ENCODE measurements around the gene PLAU. TPM values are rescaled to one million over a fixed set of nuclear protein-coding genes. Genes with fewer than 3 reads are reported as not detected.
A peak's percentile ranks its signal among the peaks of the same experiment; 100 is the strongest.

Gene PLAU
- total RNA-seq: 1 to 10 TPM; 2.5 to 9.4 (median 3.7) TPM
- polyA plus RNA-seq: 10 to 100 TPM in 1 of 3 donors, 1 to 10 TPM in 2; 3.6 to 15.7 (median 9.9) TPM

DNA sequence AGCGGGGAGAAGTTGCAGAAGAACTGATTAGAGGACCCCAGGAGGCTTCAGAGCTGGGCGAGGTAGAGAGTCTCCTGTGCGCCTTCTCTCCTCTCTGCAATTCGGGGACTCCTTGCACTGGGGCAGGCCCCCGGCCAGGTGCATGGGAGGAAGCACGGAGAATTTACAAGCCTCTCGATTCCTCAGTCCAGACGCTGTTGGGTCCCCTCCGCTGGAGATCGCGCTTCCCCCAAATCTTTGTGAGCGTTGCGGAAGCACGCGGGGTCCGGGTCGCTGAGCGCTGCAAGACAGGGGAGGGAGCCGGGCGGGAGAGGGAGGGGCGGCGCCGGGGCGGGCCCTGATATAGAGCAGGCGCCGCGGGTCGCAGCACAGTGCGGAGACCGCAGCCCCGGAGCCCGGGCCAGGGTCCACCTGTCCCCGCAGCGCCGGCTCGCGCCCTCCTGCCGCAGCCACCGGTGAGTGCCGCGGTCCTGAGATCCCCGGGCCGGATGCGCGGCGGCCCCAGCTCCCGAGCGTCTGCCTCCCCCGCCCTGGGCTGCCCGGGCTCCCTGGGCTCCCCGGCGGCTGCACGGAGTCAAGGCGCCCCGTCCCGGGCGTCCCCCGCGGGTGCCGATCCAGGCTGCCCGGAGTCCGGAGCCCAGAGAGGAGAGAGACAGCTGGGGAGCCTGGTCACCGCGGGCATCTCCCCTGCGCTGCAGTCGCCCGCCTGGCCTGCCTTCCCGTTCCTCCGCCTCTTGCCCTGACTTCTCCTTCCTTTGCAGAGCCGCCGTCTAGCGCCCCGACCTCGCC is at the start of gene PLAU:
PLAU (plus strand) TSS at position 369 of the 789 bp plus-strand sequence. CDS start 424 bp downstream, outside the sequence.
- no peak for TF ChIP-seq POLR2AphosphoS5 (IDR thresholded peaks at IDR 0.05)
- no peak for TF ChIP-seq POLR2A (IDR thresholded peaks at IDR 0.05)
- TF ChIP-seq EP300 (IDR thresholded peaks at IDR 0.05): no peak
- TF ChIP-seq, protein P1, sequence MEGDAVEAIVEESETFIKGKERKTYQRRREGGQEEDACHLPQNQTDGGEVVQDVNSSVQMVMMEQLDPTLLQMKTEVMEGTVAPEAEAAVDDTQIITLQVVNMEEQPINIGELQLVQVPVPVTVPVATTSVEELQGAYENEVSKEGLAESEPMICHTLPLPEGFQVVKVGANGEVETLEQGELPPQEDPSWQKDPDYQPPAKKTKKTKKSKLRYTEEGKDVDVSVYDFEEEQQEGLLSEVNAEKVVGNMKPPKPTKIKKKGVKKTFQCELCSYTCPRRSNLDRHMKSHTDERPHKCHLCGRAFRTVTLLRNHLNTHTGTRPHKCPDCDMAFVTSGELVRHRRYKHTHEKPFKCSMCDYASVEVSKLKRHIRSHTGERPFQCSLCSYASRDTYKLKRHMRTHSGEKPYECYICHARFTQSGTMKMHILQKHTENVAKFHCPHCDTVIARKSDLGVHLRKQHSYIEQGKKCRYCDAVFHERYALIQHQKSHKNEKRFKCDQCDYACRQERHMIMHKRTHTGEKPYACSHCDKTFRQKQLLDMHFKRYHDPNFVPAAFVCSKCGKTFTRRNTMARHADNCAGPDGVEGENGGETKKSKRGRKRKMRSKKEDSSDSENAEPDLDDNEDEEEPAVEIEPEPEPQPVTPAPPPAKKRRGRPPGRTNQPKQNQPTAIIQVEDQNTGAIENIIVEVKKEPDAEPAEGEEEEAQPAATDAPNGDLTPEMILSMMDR (IDR thresholded peaks at IDR 0.05): no peak
- no peaks in the 10 kb centered on the region for H3K27me3 ChIP-seq
- H3K4me3 ChIP-seq: peak within 1 kb of the TSS; percentile 41 to 70 (median 64)
- intact Hi-C loops (cut with DNase I): no loop called here
- H3K27ac ChIP-seq: peak within 1 kb of the TSS; percentile 52 to 81 (median 64)
- H3K36me3 ChIP-seq: no peaks in the 10 kb centered on the region
- DNase-seq: peak; percentile 74
- peaks cover 0 to 53% (median 44%) of the 10 kb centered on the region in 4 donors for H3K4me1 ChIP-seq
- H3K9me3 ChIP-seq: no peaks in the 10 kb centered on the region
- WGBS, 2 donors: 0 to 1% methylated on average over 74 of the region's 74 CpGs

DNA sequence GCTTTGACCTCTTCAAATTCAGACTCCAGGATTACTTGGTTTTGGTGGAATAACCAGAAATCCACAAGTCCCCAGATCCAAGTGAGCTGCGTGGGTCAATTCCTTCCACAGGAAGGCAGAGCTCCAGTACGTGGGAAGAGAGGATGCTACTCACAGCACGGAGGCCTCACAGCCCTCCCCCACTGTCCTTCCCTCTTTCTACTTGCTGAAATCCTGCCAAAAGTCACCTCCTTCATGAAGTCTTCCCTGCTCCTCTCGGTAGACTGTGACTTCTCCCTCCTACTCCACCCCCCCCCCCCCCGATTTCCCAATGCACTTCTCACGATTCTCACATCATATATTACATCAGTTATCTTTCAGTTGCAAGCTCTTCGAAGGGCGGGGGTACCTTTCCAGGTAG is 48.9 kb upstream of the PLAU start:
- TF ChIP-seq, protein P1 (IDR thresholded peaks at IDR 0.05): no peak
- Histone ChIP-seq H3K36me3 (peaks cover 18 to 53% (median 35%) of the 10 kb centered on the region in 4 donors), H3K27ac (peak overlapping the region; percentile 16 to 92 (median 88)), H3K27me3 (no peaks in the 10 kb centered on the region), H3K9me3 (no peaks in the 10 kb centered on the region), H3K4me3 (no peak overlapping the region), H3K4me1 (peaks cover 0 to 99% (median 97%) of the 10 kb centered on the region in 4 donors)
- intact Hi-C loops (cut with DNase I): no loop called here
- WGBS, 2 donors: 82 to 83% methylated on average over 8 of the region's 8 CpGs
- DNase-seq: peak; percentile 55

DNA sequence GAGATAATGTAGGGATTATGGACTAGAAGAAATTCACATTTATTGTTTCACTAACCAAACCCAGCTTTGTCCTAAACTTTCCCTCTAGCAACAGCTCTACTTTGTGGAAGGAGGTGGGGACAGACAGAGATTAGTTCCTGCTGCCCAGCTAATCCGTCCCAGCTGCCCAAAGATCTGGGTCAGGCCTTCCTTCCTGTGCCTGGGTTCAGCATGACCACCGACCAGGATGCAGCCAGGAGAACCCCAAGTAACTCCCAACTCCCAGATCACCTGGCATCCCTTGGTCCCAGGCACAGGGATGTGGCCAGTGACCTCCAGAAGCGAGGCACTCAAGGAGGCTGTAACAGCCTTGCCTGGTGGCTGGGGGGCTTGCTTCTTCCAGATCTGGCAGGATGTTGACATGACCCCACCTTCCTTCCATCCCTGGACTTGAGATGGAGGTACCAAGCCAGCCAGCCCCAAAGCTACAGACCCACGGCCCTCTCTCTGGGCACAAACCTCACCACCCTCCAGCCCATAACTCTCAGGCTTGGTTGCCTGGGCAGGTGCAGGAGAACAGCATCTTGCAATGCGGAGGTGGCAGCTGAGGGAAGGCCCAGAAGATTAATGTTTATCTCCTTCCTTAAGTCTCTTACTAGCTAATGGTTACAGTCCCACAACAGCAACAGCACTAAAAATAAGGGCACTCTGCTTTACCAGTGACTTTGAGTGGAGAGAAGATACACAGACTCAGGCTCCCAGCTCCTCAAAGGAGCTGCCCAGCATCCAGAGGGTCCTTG is 47.7 kb upstream of the PLAU start:
- Histone ChIP-seq H3K36me3 (peaks cover 18 to 52% (median 35%) of the 10 kb centered on the region in 4 donors), H3K4me1 (peaks cover 0 to 99% (median 97%) of the 10 kb centered on the region in 4 donors), H3K27me3 (no peaks in the 10 kb centered on the region), H3K4me3 (no peak overlapping the region), H3K9me3 (no peaks in the 10 kb centered on the region), H3K27ac (peak overlapping the region; percentile 83 to 92 (median 88))
- WGBS, 2 donors: 77 to 86% methylated on average over 5 of the region's 5 CpGs
- peak; percentile 53 for DNase-seq
- intact Hi-C loops (cut with DNase I): no loop called here
- TF ChIP-seq EP300 (IDR thresholded peaks at IDR 0.05) (no peak), POLR2A (IDR thresholded peaks at IDR 0.05) (no peak), POLR2AphosphoS5 (IDR thresholded peaks at IDR 0.05) (no peak)
- TF ChIP-seq, protein P1 (IDR thresholded peaks at IDR 0.05): no peak

DNA sequence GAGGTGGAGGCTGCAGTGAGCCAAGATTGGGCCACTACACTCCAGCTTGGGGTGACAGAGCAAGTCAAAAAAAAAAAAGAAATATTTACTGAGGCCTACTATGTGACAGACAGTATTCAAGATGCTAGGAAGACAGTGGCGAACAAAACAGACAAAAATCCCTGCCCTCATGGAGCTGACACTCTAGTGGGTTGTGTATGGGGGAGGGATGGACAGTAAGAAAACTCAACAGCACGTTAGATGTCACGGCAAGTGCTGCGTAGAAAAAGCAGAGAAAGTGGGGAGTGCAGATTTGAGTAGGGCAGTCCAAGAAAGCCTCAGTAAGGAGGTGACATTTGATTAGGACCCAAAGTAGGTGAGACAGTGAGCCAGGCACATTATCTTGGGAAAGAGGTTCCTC is 46.7 kb upstream of the PLAU start:
- no peaks in the 10 kb centered on the region for H3K27me3 ChIP-seq
- WGBS, 2 donors: 96 to 97% methylated on average over 4 of the region's 4 CpGs
- no peak for DNase-seq
- H3K36me3 ChIP-seq: peaks cover 8 to 52% (median 32%) of the 10 kb centered on the region in 4 donors
- TF ChIP-seq POLR2AphosphoS5 (IDR thresholded peaks at IDR 0.05) (no peak), EP300 (IDR thresholded peaks at IDR 0.05) (no peak), POLR2A (IDR thresholded peaks at IDR 0.05) (no peak)
- TF ChIP-seq, protein P1 (IDR thresholded peaks at IDR 0.05): no peak
- H3K27ac ChIP-seq: peak overlapping the region; percentile 83 to 92 (median 88)
- intact Hi-C loops (cut with DNase I): no loop called here
- peaks cover 0 to 99% (median 97%) of the 10 kb centered on the region in 4 donors for H3K4me1 ChIP-seq
- no peak overlapping the region for H3K4me3 ChIP-seq
- no peaks in the 10 kb centered on the region for H3K9me3 ChIP-seq

All from sigmoid colon (tissue), 7 donors.